ENCODE results near the gene GRID1. TPM values are rescaled to one million over a fixed set of nuclear protein-coding genes. Genes with fewer than 3 reads are reported as not detected.

The GRID1 gene
- polyA plus RNA-seq, 1 of the 3 experiments (the other 2 are of a cell fraction) = 0.13 TPM

- TF ChIP-seq FOXM1 (IDR thresholded peaks at IDR 0.05; ENCODE audit: low read depth) (no peak), EP300 (IDR thresholded peaks at IDR 0.05; ENCODE audit: borderline replicate concordance in 1 of 2, low read depth in 1 of 2, low read length in 1 of 2) (no peak), FOSL2 (IDR thresholded peaks at IDR 0.05; ENCODE audit: borderline replicate concordance, low read depth) (no peak), ELF1 (IDR thresholded peaks at IDR 0.05) (no peak), RXRA (IDR thresholded peaks at IDR 0.05; ENCODE audit: borderline replicate concordance, low read depth) (no peak), JUND (IDR thresholded peaks at IDR 0.05) (no peak)
- no peaks in the 10 kb centered on the region for H3K36me3 ChIP-seq (replicated peaks in 1 of 2; ENCODE audit: control insufficient read depth in 1 of 2, insufficient read depth in 2 of 2, low read length in 1 of 2)
- no peaks in the 10 kb centered on the region for H3K79me2 ChIP-seq (ENCODE audit: insufficient read depth)
- H3F3A ChIP-seq (replicated peaks; ENCODE audit: insufficient read depth) = no peaks in the 10 kb centered on the region
- H3K4me1 ChIP-seq (ENCODE audit: control insufficient read depth in 1 of 2, insufficient read depth in 2 of 2, low read depth in 1 of 2, low read length in 1 of 2) = no peaks in the 10 kb centered on the region
- H3K27ac ChIP-seq (ENCODE audit: low read depth in 2 of 2, low read length in 1 of 2) = no peak overlapping the region
- CTCF ChIA-PET = interaction anchor here (0.7 to 2.0 kb wide), 7 partner anchors 10 to 1774 kb away, joined by 3 to 8 read pairs (median 5); no protein-coding TSS in a partner anchor
- WGBS (ENCODE audit: low lambda C conversion rate) = 84% methylated on average over 13 of the region's 13 CpGs
- no peaks in the 10 kb centered on the region for H4K20me1 ChIP-seq (ENCODE audit: insufficient read depth)
- H2AFZ ChIP-seq (ENCODE audit: low read depth) = no peak overlapping the region
- no peaks in the 10 kb centered on the region; the same call in 1 of the 2 replicates for H3K27me3 ChIP-seq (ENCODE audit: insufficient read depth)
- no peak overlapping the region for H3K4me3 ChIP-seq (ENCODE audit: low read depth in 2 of 2, low read length in 1 of 2)
- no peak overlapping the region for H3K4me2 ChIP-seq
- H3K9ac ChIP-seq = no peak overlapping the region
- POLR2A ChIA-PET = no interaction called here
- H3K9me3 ChIP-seq = no peaks in the 10 kb centered on the region
- no peaks in the 10 kb centered on the region for H3K9me2 ChIP-seq
- no peak for DNase-seq
Observed at GRCh38 chr10:86388119-86388704, 21.6 kb upstream of the GRID1 start.

DNA sequence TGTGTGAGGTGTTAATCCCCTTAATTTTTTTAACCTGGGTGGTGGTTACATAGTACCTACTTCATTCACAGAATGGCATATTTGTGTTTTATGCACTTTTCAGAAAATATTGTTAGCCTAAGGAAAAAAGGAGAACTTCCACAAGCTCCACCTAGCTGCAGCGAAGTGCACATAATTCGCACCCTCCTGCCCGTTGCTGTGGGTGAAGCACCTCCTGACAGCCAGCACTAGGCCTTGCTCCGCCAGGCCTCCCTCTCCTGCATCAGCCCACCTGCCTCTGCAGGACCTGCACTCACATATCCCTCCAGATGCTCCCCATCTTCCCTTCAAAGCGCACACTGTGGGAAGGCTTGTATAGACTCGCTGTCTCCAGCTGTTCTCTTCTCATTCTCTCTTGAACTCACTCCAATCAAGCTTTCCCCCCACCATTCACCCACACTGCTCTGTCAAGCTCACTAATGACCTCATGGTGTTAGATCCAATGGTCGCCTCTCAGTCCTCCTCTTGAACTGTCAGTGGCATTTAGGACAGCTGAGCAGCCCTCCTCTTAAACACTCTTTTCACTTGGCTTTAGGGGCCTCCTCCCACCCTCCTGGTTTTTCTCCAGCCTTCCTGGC, 20.7 kb upstream of the GRID1 start:
- 53% methylated on average over 7 of the region's 7 CpGs for WGBS (ENCODE audit: low lambda C conversion rate)
- no peaks in the 10 kb centered on the region for H3F3A ChIP-seq (replicated peaks; ENCODE audit: insufficient read depth)
- H3K36me3 ChIP-seq (replicated peaks in 1 of 2; ENCODE audit: control insufficient read depth in 1 of 2, insufficient read depth in 2 of 2, low read length in 1 of 2) = no peaks in the 10 kb centered on the region
- no peak overlapping the region for H3K27ac ChIP-seq (ENCODE audit: low read depth in 2 of 2, low read length in 1 of 2)
- H3K79me2 ChIP-seq (ENCODE audit: insufficient read depth) = no peaks in the 10 kb centered on the region
- DNase-seq = peak; percentile 14
- no peaks in the 10 kb centered on the region for H4K20me1 ChIP-seq (ENCODE audit: insufficient read depth)
- H3K4me2 ChIP-seq = no peak overlapping the region
- H2AFZ ChIP-seq (ENCODE audit: low read depth) = no peak overlapping the region
- CTCF ChIA-PET = interaction anchor here (0.9 to 2.0 kb wide), 6 partner anchors 9 to 38 kb away, joined by 4 to 8 read pairs (median 6); no protein-coding TSS in a partner anchor
- H3K27me3 ChIP-seq (ENCODE audit: insufficient read depth) = no peaks in the 10 kb centered on the region; the same call in 1 of the 2 replicates
- POLR2A ChIA-PET = no interaction called here
- H3K9me2 ChIP-seq = no peaks in the 10 kb centered on the region
- H3K9me3 ChIP-seq = no peaks in the 10 kb centered on the region
- no peak for TF ChIP-seq NFIC (IDR thresholded peaks at IDR 0.05; ENCODE audit: borderline replicate concordance)
- TF ChIP-seq MEF2A (IDR thresholded peaks at IDR 0.05; ENCODE audit: borderline replicate concordance, low read depth) = no peak
- TF ChIP-seq EP300 (IDR thresholded peaks at IDR 0.05; ENCODE audit: borderline replicate concordance in 1 of 2, low read depth in 1 of 2, low read length in 1 of 2) = no peak
- TF ChIP-seq ELF1 (IDR thresholded peaks at IDR 0.05) = no peak
- no peak for TF ChIP-seq FOSL2 (IDR thresholded peaks at IDR 0.05; ENCODE audit: borderline replicate concordance, low read depth)
- TF ChIP-seq FOXM1 (IDR thresholded peaks at IDR 0.05; ENCODE audit: low read depth) = no peak
- H3K4me1 ChIP-seq (ENCODE audit: control insufficient read depth in 1 of 2, insufficient read depth in 2 of 2, low read depth in 1 of 2, low read length in 1 of 2) = no peaks in the 10 kb centered on the region
- no peak overlapping the region for H3K9ac ChIP-seq
- no peak overlapping the region for H3K4me3 ChIP-seq (ENCODE audit: low read depth in 2 of 2, low read length in 1 of 2)

GRCh38 chr10:86385806-86386205, 19.2 kb upstream of the GRID1 start:
- H3K9ac ChIP-seq = no peak overlapping the region
- no peaks in the 10 kb centered on the region for H3K36me3 ChIP-seq (replicated peaks in 1 of 2; ENCODE audit: control insufficient read depth in 1 of 2, insufficient read depth in 2 of 2, low read length in 1 of 2)
- H3K4me2 ChIP-seq = no peak overlapping the region
- no peak overlapping the region for H3K4me3 ChIP-seq (ENCODE audit: low read depth in 2 of 2, low read length in 1 of 2)
- DNase-seq = no peak
- POLR2A ChIA-PET = no interaction called here
- H4K20me1 ChIP-seq (ENCODE audit: insufficient read depth) = no peaks in the 10 kb centered on the region
- H3K79me2 ChIP-seq (ENCODE audit: insufficient read depth) = no peaks in the 10 kb centered on the region
- H3F3A ChIP-seq (replicated peaks; ENCODE audit: insufficient read depth) = no peaks in the 10 kb centered on the region
- peaks cover 5% of the 10 kb centered on the region; the same call in 1 of the 2 replicates for H3K27me3 ChIP-seq (ENCODE audit: insufficient read depth)
- H3K4me1 ChIP-seq (ENCODE audit: control insufficient read depth in 1 of 2, insufficient read depth in 2 of 2, low read depth in 1 of 2, low read length in 1 of 2) = no peaks in the 10 kb centered on the region
- H2AFZ ChIP-seq (ENCODE audit: low read depth) = no peak overlapping the region
- no peaks in the 10 kb centered on the region for H3K9me3 ChIP-seq
- no peak overlapping the region for H3K27ac ChIP-seq (ENCODE audit: low read depth in 2 of 2, low read length in 1 of 2)
- CTCF ChIA-PET = interaction anchor here (0.7 to 2.0 kb wide), 3 partner anchors 15 to 163 kb away, joined by 3 to 8 read pairs (median 4); no protein-coding TSS in a partner anchor
- 71% methylated on average over 3 of the region's 3 CpGs for WGBS (ENCODE audit: low lambda C conversion rate)
- no peaks in the 10 kb centered on the region for H3K9me2 ChIP-seq
- TF ChIP-seq RFX5 (IDR thresholded peaks at IDR 0.05; ENCODE audit: low read length) (no peak), IRF3 (IDR thresholded peaks at IDR 0.05; ENCODE audit: low read depth, low read length) (no peak), CTCF (IDR thresholded peaks at IDR 0.05) (no peak), MXI1 (IDR thresholded peaks at IDR 0.05; ENCODE audit: low read depth, low read length) (no peak), EZH2phosphoT487 (IDR thresholded peaks at IDR 0.05; ENCODE audit: borderline replicate concordance, low read depth) (no peak), SMC3 (IDR thresholded peaks at IDR 0.05; ENCODE audit: low read depth, low read length) (no peak), JUND (IDR thresholded peaks at IDR 0.05) (no peak)
- TF ChIP-seq, protein P1, sequence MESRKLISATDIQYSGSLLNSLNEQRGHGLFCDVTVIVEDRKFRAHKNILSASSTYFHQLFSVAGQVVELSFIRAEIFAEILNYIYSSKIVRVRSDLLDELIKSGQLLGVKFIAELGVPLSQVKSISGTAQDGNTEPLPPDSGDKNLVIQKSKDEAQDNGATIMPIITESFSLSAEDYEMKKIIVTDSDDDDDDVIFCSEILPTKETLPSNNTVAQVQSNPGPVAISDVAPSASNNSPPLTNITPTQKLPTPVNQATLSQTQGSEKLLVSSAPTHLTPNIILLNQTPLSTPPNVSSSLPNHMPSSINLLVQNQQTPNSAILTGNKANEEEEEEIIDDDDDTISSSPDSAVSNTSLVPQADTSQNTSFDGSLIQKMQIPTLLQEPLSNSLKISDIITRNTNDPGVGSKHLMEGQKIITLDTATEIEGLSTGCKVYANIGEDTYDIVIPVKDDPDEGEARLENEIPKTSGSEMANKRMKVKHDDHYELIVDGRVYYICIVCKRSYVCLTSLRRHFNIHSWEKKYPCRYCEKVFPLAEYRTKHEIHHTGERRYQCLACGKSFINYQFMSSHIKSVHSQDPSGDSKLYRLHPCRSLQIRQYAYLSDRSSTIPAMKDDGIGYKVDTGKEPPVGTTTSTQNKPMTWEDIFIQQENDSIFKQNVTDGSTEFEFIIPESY (IDR thresholded peaks at IDR 0.05; ENCODE audit: borderline replicate concordance, low read depth) = no peak
